Sigmoid colon (tissue), 7 donors: ENCODE results near the gene USP27X. TPM values are rescaled to one million over a fixed set of nuclear protein-coding genes. Genes with fewer than 3 reads are reported as not detected.
A peak's percentile ranks its signal among the peaks of the same experiment; 100 is the strongest.

Experiments
- DNase-seq: peaks from one replicate; pipeline ENCODE4 v3.0.0-alpha.2; 2019
- H3K27ac ChIP-seq, 4 donors: fragments of 200-600 bp; sonication (generic); one replicate each; pipeline ENCODE4 v1.5.1; 2016 to 2019; ENCODE audit warnings: mild to moderate bottlenecking in 1 of 4
- H3K27me3 ChIP-seq, 3 donors: fragments of 200-600 bp; sonication (generic); one replicate each; pipeline ENCODE4 v1.5.1; 2019; ENCODE audit warnings: mild to moderate bottlenecking in 1 of 3
- H3K36me3 ChIP-seq, 4 donors: fragments of 200-600 bp; sonication (generic); one replicate each; pipeline ENCODE4 v1.5.1; 2016 to 2019
- H3K4me1 ChIP-seq, 4 donors: fragments of 200-600 bp; sonication (generic); one replicate each; pipeline ENCODE4 v1.5.1; 2017 to 2019
- H3K4me3 ChIP-seq, 4 donors: fragments of 200-600 bp; sonication (generic); one replicate each; pipeline ENCODE4 v1.5.1; 2017 to 2019; ENCODE audit warnings: mild to moderate bottlenecking in 2 of 4, moderate library complexity in 1 of 4
- H3K9me3 ChIP-seq, 4 donors: fragments of 200-600 bp in 3 of 4; sonication (generic) in 3 of 4; one replicate each; pipeline versions ENCODE4 v1.5.1 to v1.6.1; 2013 to 2019
- EP300 ChIP-seq, 4 donors: sonication (generic); formaldehyde crosslinking; IDR thresholded peaks; one replicate each; pipeline ENCODE4 v1.6.1; 2017; ENCODE audit warnings: antibody characterized with exemption in 4 of 4
- POLR2A ChIP-seq, 2 donors: fragments of 450-650 bp; IDR thresholded peaks; one replicate each; pipeline ENCODE4 v1.6.1; 2016; ENCODE audit warnings: antibody characterized with exemption in 2 of 2, mild to moderate bottlenecking in 2 of 2, moderate library complexity in 2 of 2
- POLR2AphosphoS5 ChIP-seq, 4 donors: sonication (generic); formaldehyde crosslinking; IDR thresholded peaks; one replicate each; pipeline ENCODE4 v1.6.1; 2017; ENCODE audit warnings: antibody characterized with exemption in 4 of 4
- WGBS, 2 donors: extraction: QIAGEN DNeasy Blood & Tissue Kit; methylation state at CpG; one replicate each; pipeline ENCODE4 v1.1.7; 2013; 5-methylcytosine and 5-hydroxymethylcytosine counted together
- intact Hi-C: fragments of 100-400 bp; cut with DNase I; formaldehyde crosslinking; loops from one replicate; pipeline ENCODE4 v1.15.1; 2023
- polyA plus RNA-seq, 3 donors: library from polyadenylated mRNA; stranded (reverse); fragments of 200-250 nt; gene quantifications; one replicate each; pipeline ENCODE4 v1.2.3, GENCODE V29; 2013
- total RNA-seq, 4 donors: library from RNA; depleted of rRNA; stranded (reverse); fragments of >200 nt; gene quantifications; one replicate each; pipeline ENCODE4 v1.1.0, GENCODE V29; 2016
- TF ChIP-seq, protein P1 (sequence below), 4 experiments: fragments of 450-650 bp in 3 of 4; fragments of 200-600 bp in 1 of 4; IDR thresholded peaks; one replicate each; pipeline ENCODE4 v1.5.1; 2016 to 2019; ENCODE audit warnings: antibody characterized with exemption in 4 of 4, mild to moderate bottlenecking in 3 of 4, moderate library complexity in 2 of 4
- donor health status: healthy with polysubstance abuse.
- donor health status: Bipolar disorder and iron deficiency.
- donor health status: healthy.

Gene USP27X
- total and polyA plus RNA-seq, 7 donors, result 0.60 to 5.4 (median 1.8) TPM

DNA sequence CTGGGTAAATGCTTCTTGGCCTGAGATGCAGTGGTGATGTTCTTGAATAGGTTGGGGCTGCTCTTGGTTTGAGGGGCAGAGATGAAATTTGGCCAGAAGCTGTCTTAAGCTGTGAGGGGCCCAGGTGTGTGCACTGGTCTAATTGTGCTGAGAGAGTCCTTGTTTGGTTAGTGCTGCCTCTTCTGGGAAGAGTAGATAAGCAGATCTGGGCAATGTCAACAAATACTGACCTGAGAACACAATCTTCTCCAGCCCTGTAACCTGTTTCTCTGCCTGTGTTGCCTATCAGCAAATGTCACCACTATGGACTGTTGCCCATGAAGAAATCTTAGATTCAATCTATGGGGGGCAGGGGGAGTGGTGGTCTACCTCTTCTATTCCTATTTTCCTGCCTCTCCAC lies 17.2 kb upstream of the USP27X start:
- DNase-seq, result no peak
- TF ChIP-seq POLR2A (IDR thresholded peaks at IDR 0.05) (no peak), POLR2AphosphoS5 (IDR thresholded peaks at IDR 0.05) (no peak), EP300 (IDR thresholded peaks at IDR 0.05) (no peak)
- TF ChIP-seq, protein P1, sequence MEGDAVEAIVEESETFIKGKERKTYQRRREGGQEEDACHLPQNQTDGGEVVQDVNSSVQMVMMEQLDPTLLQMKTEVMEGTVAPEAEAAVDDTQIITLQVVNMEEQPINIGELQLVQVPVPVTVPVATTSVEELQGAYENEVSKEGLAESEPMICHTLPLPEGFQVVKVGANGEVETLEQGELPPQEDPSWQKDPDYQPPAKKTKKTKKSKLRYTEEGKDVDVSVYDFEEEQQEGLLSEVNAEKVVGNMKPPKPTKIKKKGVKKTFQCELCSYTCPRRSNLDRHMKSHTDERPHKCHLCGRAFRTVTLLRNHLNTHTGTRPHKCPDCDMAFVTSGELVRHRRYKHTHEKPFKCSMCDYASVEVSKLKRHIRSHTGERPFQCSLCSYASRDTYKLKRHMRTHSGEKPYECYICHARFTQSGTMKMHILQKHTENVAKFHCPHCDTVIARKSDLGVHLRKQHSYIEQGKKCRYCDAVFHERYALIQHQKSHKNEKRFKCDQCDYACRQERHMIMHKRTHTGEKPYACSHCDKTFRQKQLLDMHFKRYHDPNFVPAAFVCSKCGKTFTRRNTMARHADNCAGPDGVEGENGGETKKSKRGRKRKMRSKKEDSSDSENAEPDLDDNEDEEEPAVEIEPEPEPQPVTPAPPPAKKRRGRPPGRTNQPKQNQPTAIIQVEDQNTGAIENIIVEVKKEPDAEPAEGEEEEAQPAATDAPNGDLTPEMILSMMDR (IDR thresholded peaks at IDR 0.05), result no peak
- intact Hi-C loops, result no loop called here
- Histone ChIP-seq H3K4me3 (no peak overlapping the region), H3K36me3 (no peaks in the 10 kb centered on the region), H3K9me3 (no peaks in the 10 kb centered on the region), H3K4me1 (no peaks in the 10 kb centered on the region), H3K27ac (no peak overlapping the region), H3K27me3 (no peaks in the 10 kb centered on the region)

DNA sequence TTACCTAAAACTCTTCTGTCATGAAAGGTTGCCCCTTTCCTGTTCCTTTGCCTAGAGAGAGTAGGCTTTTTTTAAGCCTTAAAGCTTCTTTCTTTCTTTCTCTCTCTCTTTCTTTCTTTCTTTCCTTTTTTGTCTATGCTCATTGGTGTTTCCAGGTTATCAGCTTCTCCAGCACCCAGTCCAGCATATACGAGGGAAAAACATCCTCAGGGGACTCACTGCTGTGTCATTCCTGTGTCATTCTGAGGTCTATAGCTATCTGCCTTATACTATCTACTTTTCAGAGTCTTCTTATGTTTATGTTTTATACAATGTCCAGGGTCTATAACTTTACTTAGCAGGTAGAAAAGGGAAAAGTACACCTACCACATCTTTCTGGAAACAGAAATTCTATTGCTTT lies 10.5 kb upstream of the USP27X start:
- H3K9me3 ChIP-seq, result no peaks in the 10 kb centered on the region
- no peaks in the 10 kb centered on the region for H3K4me1 ChIP-seq
- intact Hi-C loops, result no loop called here
- no peak overlapping the region for H3K27ac ChIP-seq
- no peaks in the 10 kb centered on the region for H3K27me3 ChIP-seq
- no peak for DNase-seq
- H3K4me3 ChIP-seq, result no peak overlapping the region
- H3K36me3 ChIP-seq, result no peaks in the 10 kb centered on the region
- TF ChIP-seq, protein P1 (IDR thresholded peaks at IDR 0.05), result no peak
- TF ChIP-seq POLR2A (IDR thresholded peaks at IDR 0.05), result no peak
- 53 to 59% methylated on average over 1 of the region's 1 CpG for WGBS, 2 donors

DNA sequence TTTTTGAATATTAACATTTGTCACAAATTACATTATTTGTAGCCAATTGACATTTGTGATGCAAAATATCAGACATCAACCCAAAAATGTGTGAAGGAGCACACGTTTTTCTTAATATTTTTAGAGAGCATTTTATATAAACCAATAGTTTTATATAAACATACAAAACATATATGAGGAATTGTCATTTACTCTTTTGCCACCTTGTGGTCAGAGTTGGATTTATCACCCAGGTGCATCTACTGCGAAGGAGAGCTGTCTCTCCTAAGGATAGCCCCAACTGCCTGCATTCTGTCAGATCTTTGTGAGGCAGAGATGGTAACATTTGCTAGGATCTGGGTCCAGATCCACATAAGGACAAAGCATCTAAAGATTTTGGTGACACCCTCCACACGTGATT lies 2.5 kb upstream of the USP27X start:
- Histone ChIP-seq H3K36me3 (no peaks in the 10 kb centered on the region), H3K9me3 (no peaks in the 10 kb centered on the region), H3K27me3 (no peaks in the 10 kb centered on the region), H3K27ac (peak overlapping the region in 3 of 4 donors; percentile 86 to 87 (median 86)), H3K4me1 (peaks cover 0 to 27% (median 20%) of the 10 kb centered on the region in 4 donors), H3K4me3 (no peak overlapping the region)
- whole genome bisulfite sequencing, 2 donors, result 2 to 7% methylated on average over 3 of the region's 3 CpGs
- intact Hi-C loops, result loop anchor here (10.0 kb wide), 1 partner anchor 592 kb away; no protein-coding TSS in a partner anchor
- TF ChIP-seq POLR2A (IDR thresholded peaks at IDR 0.05), result no peak
- no peak for TF ChIP-seq EP300 (IDR thresholded peaks at IDR 0.05)
- TF ChIP-seq, protein P1 (IDR thresholded peaks at IDR 0.05), result peak; percentile 16 to 35 (median 24)
- no peak for TF ChIP-seq POLR2AphosphoS5 (IDR thresholded peaks at IDR 0.05)
- DNase-seq, result no peak

DNA sequence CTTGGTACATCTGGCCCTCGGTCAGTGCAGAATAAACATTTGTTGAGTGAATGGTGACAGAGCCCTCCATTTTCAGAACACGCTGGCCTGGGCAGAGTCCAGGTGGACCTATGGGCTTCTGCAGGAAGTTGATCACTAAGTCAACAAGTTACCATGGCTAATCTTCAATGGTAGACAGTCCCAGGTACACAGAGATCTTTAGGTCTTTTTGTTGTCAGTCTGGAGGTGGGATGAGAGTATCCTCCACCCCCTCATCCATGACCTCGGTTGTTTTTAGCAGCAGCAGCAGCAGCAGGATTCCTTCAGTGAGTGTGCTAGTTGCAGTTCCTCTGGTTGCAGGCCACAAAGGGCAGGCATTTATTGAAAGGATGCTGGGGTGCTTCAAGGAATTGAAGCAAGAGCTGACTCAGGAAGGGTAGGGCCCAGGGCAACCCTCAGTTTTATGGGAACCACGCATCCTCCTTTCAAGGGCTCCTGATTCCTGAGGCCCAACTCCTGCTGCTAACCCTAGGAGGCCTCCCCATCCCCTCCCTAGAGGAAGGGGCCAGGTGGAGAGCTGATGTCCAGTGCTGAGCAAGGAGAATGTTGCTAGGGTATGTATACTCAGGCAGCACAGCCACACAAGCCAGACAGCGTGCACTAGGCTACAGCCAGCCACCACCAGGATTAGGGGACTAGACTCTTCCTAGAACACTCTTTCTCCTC lies 1.7 kb upstream of the USP27X start:
- no peaks in the 10 kb centered on the region for H3K9me3 ChIP-seq
- no peak for DNase-seq
- TF ChIP-seq EP300 (IDR thresholded peaks at IDR 0.05) (no peak), POLR2AphosphoS5 (IDR thresholded peaks at IDR 0.05) (no peak), POLR2A (IDR thresholded peaks at IDR 0.05) (no peak)
- TF ChIP-seq, protein P1 (IDR thresholded peaks at IDR 0.05), result no peak
- H3K27me3 ChIP-seq, result no peaks in the 10 kb centered on the region
- H3K4me1 ChIP-seq, result peaks cover 0 to 27% (median 20%) of the 10 kb centered on the region in 4 donors
- H3K27ac ChIP-seq, result peak overlapping the region; percentile 86 to 87 (median 86)
- intact Hi-C loops, result loop anchor here (2.0 to 10.0 kb wide), 2 partner anchors 45 to 593 kb away; partner anchors contain the start of gene CLCN5
- 47 to 62% methylated on average over 5 of the region's 5 CpGs for WGBS, 2 donors
- no peaks in the 10 kb centered on the region for H3K36me3 ChIP-seq
- no peak overlapping the region for H3K4me3 ChIP-seq
